ENCODE measurements around the gene GAPDH.

GAPDH gene

GRCh38 chr12:6559500-6559899 lies 25.2 kb downstream of the GAPDH start:
- Histone ChIP-seq H3K36me3 (ENCODE audit: insufficient read depth, insufficient read length, low read length) (peaks cover 82% of the 10 kb centered on the region), H3K9me3 (ENCODE audit: insufficient read depth, low read length) (no peaks in the 10 kb centered on the region), H3K9ac (ENCODE audit: insufficient read length, low read depth) (no peak overlapping the region), H3K4me1 (ENCODE audit: insufficient read depth, insufficient read length) (no peaks in the 10 kb centered on the region), H3K4me3 (ENCODE audit: insufficient read length, low read depth) (no peak overlapping the region), H3K27me3 (ENCODE audit: insufficient read depth, insufficient read length) (no peaks in the 10 kb centered on the region)
- TF ChIP-seq SUZ12 (IDR thresholded peaks at IDR 0.05; ENCODE audit: extremely low read depth, insufficient read depth, insufficient read length) = no peak
- TF ChIP-seq YY1 (IDR thresholded peaks at IDR 0.05; ENCODE audit: insufficient read depth, insufficient read length) = no peak
- TF ChIP-seq ZNF274 (IDR thresholded peaks at IDR 0.05; ENCODE audit: low read depth, low read length) = no peak
- no peak for DNase-seq (ENCODE audit: low read depth, low spot score)

- Histone ChIP-seq H3K4me3 (ENCODE audit: insufficient read length, low read depth) (no peak overlapping the region), H3K36me3 (ENCODE audit: insufficient read depth, insufficient read length, low read length) (peaks cover 88% of the 10 kb centered on the region)
Observed at GRCh38 chr12:6560501-6561205, 26.3 kb downstream of the GAPDH start.

GRCh38 chr12:6562881-6563280 lies 28.6 kb downstream of the GAPDH start:
- Histone ChIP-seq H3K9me3 (ENCODE audit: insufficient read depth, low read length) (no peaks in the 10 kb centered on the region), H3K36me3 (ENCODE audit: insufficient read depth, insufficient read length, low read length) (peaks cover 92% of the 10 kb centered on the region), H3K4me3 (ENCODE audit: insufficient read length, low read depth) (no peak overlapping the region), H3K9ac (ENCODE audit: insufficient read length, low read depth) (peak overlapping the region; percentile 7), H3K4me1 (ENCODE audit: insufficient read depth, insufficient read length) (no peaks in the 10 kb centered on the region), H3K27me3 (ENCODE audit: insufficient read depth, insufficient read length) (no peaks in the 10 kb centered on the region)
- no peak for TF ChIP-seq SUZ12 (IDR thresholded peaks at IDR 0.05; ENCODE audit: extremely low read depth, insufficient read depth, insufficient read length)
- no peak for TF ChIP-seq ZNF274 (IDR thresholded peaks at IDR 0.05; ENCODE audit: low read depth, low read length)
- no peak for TF ChIP-seq YY1 (IDR thresholded peaks at IDR 0.05; ENCODE audit: insufficient read depth, insufficient read length)
- DNase-seq (ENCODE audit: low read depth, low spot score) = no peak

More at GRCh38 chr12:6560501-6561205, 26.3 kb downstream of the GAPDH start:
- H3K27me3 ChIP-seq (ENCODE audit: insufficient read depth, insufficient read length) = no peaks in the 10 kb centered on the region
- no peak overlapping the region for H3K9ac ChIP-seq (ENCODE audit: insufficient read length, low read depth)
- no peaks in the 10 kb centered on the region for H3K9me3 ChIP-seq (ENCODE audit: insufficient read depth, low read length)
- no peak for TF ChIP-seq YY1 (IDR thresholded peaks at IDR 0.05; ENCODE audit: insufficient read depth, insufficient read length)
- TF ChIP-seq ZNF274 (IDR thresholded peaks at IDR 0.05; ENCODE audit: low read depth, low read length) = no peak
- TF ChIP-seq SUZ12 (IDR thresholded peaks at IDR 0.05; ENCODE audit: extremely low read depth, insufficient read depth, insufficient read length) = no peak
- no peak for DNase-seq (ENCODE audit: low read depth, low spot score)
- no peaks in the 10 kb centered on the region for H3K4me1 ChIP-seq (ENCODE audit: insufficient read depth, insufficient read length)

GRCh38 chr12:6563448-6564050 lies 29.2 kb downstream of the GAPDH start:
- Histone ChIP-seq H3K4me1 (ENCODE audit: insufficient read depth, insufficient read length) (no peaks in the 10 kb centered on the region), H3K9me3 (ENCODE audit: insufficient read depth, low read length) (no peaks in the 10 kb centered on the region), H3K9ac (ENCODE audit: insufficient read length, low read depth) (no peak overlapping the region), H3K36me3 (ENCODE audit: insufficient read depth, insufficient read length, low read length) (peaks cover 86% of the 10 kb centered on the region), H3K27me3 (ENCODE audit: insufficient read depth, insufficient read length) (no peaks in the 10 kb centered on the region), H3K4me3 (ENCODE audit: insufficient read length, low read depth) (no peak overlapping the region)
- TF ChIP-seq ZNF274 (IDR thresholded peaks at IDR 0.05; ENCODE audit: low read depth, low read length) = no peak
- TF ChIP-seq SUZ12 (IDR thresholded peaks at IDR 0.05; ENCODE audit: extremely low read depth, insufficient read depth, insufficient read length) = no peak
- no peak for TF ChIP-seq YY1 (IDR thresholded peaks at IDR 0.05; ENCODE audit: insufficient read depth, insufficient read length)
- peak; percentile 78 for DNase-seq (ENCODE audit: low read depth, low spot score)

- H3K9me3 ChIP-seq (ENCODE audit: insufficient read depth, low read length) = no peaks in the 10 kb centered on the region
- peak overlapping the region; percentile 95 for H3K4me3 ChIP-seq (ENCODE audit: insufficient read length, low read depth)
- peaks cover 82% of the 10 kb centered on the region for H3K36me3 ChIP-seq (ENCODE audit: insufficient read depth, insufficient read length, low read length)
- H3K9ac ChIP-seq (ENCODE audit: insufficient read length, low read depth) = peak overlapping the region; percentile 98
- DNase-seq (ENCODE audit: low read depth, low spot score) = no peak
- no peaks in the 10 kb centered on the region for H3K27me3 ChIP-seq (ENCODE audit: insufficient read depth, insufficient read length)
- H3K4me1 ChIP-seq (ENCODE audit: insufficient read depth, insufficient read length) = peaks cover 11% of the 10 kb centered on the region
- TF ChIP-seq SUZ12 (IDR thresholded peaks at IDR 0.05; ENCODE audit: extremely low read depth, insufficient read depth, insufficient read length) (no peak), YY1 (IDR thresholded peaks at IDR 0.05; ENCODE audit: insufficient read depth, insufficient read length) (no peak), ZNF274 (IDR thresholded peaks at IDR 0.05; ENCODE audit: low read depth, low read length) (no peak)
Observed at GRCh38 chr12:6567112-6567670, 32.9 kb downstream of the GAPDH start.

- no peak for DNase-seq (ENCODE audit: low read depth, low spot score)
- H3K27me3 ChIP-seq (ENCODE audit: insufficient read depth, insufficient read length) = no peaks in the 10 kb centered on the region
- H3K36me3 ChIP-seq (ENCODE audit: insufficient read depth, insufficient read length, low read length) = peaks cover 82% of the 10 kb centered on the region
- H3K4me3 ChIP-seq (ENCODE audit: insufficient read length, low read depth) = peak overlapping the region; percentile 16
- H3K9ac ChIP-seq (ENCODE audit: insufficient read length, low read depth) = peak overlapping the region; percentile 37
- H3K4me1 ChIP-seq (ENCODE audit: insufficient read depth, insufficient read length) = peaks cover 11% of the 10 kb centered on the region
- H3K9me3 ChIP-seq (ENCODE audit: insufficient read depth, low read length) = no peaks in the 10 kb centered on the region
- TF ChIP-seq ZNF274 (IDR thresholded peaks at IDR 0.05; ENCODE audit: low read depth, low read length) (no peak), SUZ12 (IDR thresholded peaks at IDR 0.05; ENCODE audit: extremely low read depth, insufficient read depth, insufficient read length) (no peak), YY1 (IDR thresholded peaks at IDR 0.05; ENCODE audit: insufficient read depth, insufficient read length) (no peak)
Observed at GRCh38 chr12:6569312-6569711, 35.0 kb downstream of the GAPDH start.

GRCh38 chr12:6569786-6570185 lies 35.5 kb downstream of the GAPDH start:
- Histone ChIP-seq H3K4me1 (ENCODE audit: insufficient read depth, insufficient read length) (peaks cover 11% of the 10 kb centered on the region), H3K9me3 (ENCODE audit: insufficient read depth, low read length) (no peaks in the 10 kb centered on the region), H3K4me3 (ENCODE audit: insufficient read length, low read depth) (no peak overlapping the region), H3K36me3 (ENCODE audit: insufficient read depth, insufficient read length, low read length) (peaks cover 83% of the 10 kb centered on the region), H3K9ac (ENCODE audit: insufficient read length, low read depth) (no peak overlapping the region), H3K27me3 (ENCODE audit: insufficient read depth, insufficient read length) (no peaks in the 10 kb centered on the region)
- no peak for TF ChIP-seq ZNF274 (IDR thresholded peaks at IDR 0.05; ENCODE audit: low read depth, low read length)
- no peak for TF ChIP-seq SUZ12 (IDR thresholded peaks at IDR 0.05; ENCODE audit: extremely low read depth, insufficient read depth, insufficient read length)
- no peak for TF ChIP-seq YY1 (IDR thresholded peaks at IDR 0.05; ENCODE audit: insufficient read depth, insufficient read length)
- no peak for DNase-seq (ENCODE audit: low read depth, low spot score)

Measured in NT2/D1 (cell line).